Skeletal muscle cell (primary cell): ENCODE measurements around the gene HS3ST4.

ENCODE experiments used
- DNase-seq: peaks from one replicate; pipeline ENCODE4 v3.0.0-alpha.2; 2010; ENCODE audit warnings: low read depth
- H3K4me3 ChIP-seq: 2 replicates; pipeline ENCODE4 v1.5.1; 2011; ENCODE audit warnings: low read depth, mild to moderate bottlenecking, control low read depth, low read length, moderate library complexity

HS3ST4 gene

GRCh38 chr16:25799816-25800215 lies 108.1 kb downstream of the HS3ST4 start:
- DNase-seq, result no peak
- H3K4me3 ChIP-seq, result no peak overlapping the region

GRCh38 chr16:25812215-25812614 lies 120.5 kb downstream of the HS3ST4 start:
- no peak for DNase-seq
- H3K4me3 ChIP-seq, result no peak overlapping the region

DNA sequence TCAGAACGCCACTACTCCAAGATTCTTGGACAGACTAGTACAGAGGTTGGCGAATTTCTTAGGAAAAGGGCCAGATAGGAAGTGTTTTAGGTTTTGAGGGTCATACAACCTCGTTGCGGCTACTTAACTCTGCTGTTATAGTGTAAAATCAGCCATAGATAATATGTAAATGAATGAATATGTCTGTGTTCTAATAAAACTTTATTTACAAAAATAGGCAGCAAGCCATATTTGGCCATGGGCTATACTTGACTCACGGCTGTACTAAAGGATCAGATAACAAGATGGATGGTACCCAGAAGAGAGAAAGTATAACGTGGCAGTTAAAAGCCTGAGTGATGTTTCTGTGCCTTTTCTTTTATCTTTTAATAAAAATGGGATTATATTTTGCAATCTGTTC lies 125.5 kb downstream of the HS3ST4 start:
- DNase-seq, result no peak
- no peak overlapping the region for H3K4me3 ChIP-seq

DNA sequence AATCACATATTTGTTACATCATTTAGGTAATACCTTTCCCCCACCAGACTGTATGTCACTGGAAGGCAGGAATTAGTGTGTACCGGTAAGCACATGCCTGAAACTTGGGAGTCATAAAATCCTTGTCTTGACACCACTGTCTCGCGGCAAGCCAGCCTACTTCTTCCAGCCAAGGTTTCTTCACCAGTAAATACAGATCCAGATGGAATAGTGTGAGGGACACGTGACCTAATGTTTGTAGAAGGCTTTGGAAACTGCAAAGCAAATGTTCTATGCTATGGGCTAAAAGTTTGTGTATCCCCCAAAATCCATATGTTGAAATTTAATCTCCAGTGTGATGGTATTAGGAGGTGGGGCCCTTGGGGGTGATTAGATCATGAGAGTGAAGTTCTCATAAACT lies 126.1 kb downstream of the HS3ST4 start:
- H3K4me3 ChIP-seq, result no peak overlapping the region
- no peak for DNase-seq

DNA sequence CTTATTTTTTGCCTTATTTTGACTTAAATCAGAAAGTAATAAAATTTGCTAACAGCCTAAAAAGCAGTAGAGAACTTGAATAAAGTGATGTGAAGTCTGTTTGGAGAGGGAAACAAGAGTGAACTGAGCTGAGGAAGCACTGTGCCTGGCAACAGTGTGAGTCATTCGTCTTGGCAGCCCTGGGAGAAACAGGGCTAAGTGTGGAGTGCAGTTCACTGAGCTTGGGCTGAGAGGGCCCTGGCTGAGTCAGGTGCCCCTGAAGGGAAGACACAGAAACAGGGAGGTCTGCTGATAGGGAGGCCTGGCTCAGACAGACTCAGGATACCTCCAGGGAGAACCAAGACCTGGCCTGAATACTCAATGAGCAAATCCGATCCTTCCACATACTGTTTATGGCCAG lies 132.1 kb downstream of the HS3ST4 start:
- DNase-seq, result no peak

DNA sequence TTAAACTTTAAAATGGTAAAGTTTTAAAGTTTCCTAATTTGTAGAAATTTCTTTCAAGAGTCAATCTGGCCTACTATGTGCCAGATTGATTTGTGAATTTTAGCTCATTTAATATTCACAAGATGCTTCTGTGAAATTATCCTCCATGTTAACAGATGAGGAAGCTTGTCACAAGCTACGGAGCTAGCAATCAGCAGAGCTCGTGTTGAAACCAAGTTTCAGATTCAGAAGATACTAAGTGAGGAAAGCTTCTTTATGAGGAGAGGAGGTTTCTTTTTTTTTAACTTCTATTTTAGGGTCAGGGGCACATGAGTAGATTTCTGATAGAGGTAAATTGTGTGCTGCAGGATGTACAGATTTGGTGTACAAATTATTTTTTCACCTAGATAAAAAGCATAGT lies 135.9 kb downstream of the HS3ST4 start:
- DNase-seq, result no peak
- H3K4me3 ChIP-seq, result no peak overlapping the region

More for the DNA sequence above, 132.1 kb downstream of the HS3ST4 start:
- no peak overlapping the region for H3K4me3 ChIP-seq

- no peak for DNase-seq
- no peak overlapping the region for H3K4me3 ChIP-seq
Measured at GRCh38 chr16:25828510-25828909, 136.8 kb downstream of the HS3ST4 start.

- H3K4me3 ChIP-seq, result no peak overlapping the region
- DNase-seq, result no peak
Measured at GRCh38 chr16:25832291-25832690, 140.5 kb downstream of the HS3ST4 start.

- DNase-seq, result no peak
- no peak overlapping the region for H3K4me3 ChIP-seq
Measured at GRCh38 chr16:25834101-25834500, 142.3 kb downstream of the HS3ST4 start.

DNA sequence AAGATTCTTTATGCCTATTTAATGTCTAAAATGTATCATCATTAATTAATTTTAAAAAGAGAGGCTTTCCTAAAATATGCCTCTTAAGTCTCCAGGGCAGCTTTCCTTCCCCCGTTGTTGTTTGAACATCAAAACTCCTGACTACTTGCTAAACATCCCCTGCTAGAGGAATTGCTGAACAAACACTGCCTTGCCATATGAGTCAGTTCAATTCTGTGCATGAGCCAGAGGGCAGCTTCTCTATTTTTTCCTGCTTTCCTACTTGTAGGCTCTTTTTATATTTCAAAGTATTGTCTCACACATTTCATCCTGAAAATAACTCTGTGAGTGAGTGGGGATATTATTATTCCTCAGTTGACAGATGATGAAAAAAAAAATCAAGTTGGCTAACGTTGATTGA lies 143.4 kb downstream of the HS3ST4 start:
- DNase-seq, result no peak
- no peak overlapping the region for H3K4me3 ChIP-seq

DNA sequence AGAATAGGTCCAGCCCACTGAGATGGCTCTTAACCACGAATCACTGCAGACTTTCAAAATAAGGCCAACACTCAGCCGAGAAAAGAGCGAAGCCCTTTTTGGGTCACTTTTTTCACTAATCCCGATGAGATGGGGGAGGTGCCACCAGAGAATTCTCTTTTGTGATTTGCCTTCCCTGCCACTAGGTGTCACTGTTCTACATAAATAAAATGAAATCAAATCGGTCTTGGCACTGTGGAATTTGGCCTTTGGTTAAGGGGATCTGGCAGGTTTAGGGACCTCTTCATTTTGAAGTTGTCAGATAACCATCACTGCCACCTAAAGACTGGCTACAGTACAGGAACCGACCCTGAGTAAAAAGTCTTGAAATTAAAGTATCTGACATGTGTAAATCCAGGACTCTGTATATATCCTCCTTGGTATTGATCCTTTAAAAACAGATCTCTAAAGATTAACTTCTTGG lies 147.0 kb downstream of the HS3ST4 start:
- peak; percentile 5 for DNase-seq
- H3K4me3 ChIP-seq, result no peak overlapping the region

DNA sequence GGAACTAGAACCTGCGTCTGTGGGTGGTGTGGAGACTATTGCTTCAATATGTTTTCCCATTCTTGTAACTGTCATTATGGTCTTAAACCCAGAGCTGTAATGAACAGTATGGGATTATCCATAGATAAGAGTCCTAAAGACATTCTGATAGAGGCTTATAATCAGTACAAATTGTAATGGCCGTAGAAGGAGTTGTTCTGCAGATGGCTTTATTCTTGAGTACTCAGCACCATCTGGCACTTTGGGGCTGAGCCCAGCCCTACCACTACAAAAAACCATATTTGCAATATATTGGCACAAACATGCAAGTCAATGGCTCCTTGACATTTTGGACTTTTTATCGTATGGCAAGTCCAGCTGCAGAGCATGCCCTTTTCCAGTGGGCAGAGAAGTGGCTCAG lies 150.0 kb downstream of the HS3ST4 start:
- no peak overlapping the region for H3K4me3 ChIP-seq
- DNase-seq, result no peak

DNA sequence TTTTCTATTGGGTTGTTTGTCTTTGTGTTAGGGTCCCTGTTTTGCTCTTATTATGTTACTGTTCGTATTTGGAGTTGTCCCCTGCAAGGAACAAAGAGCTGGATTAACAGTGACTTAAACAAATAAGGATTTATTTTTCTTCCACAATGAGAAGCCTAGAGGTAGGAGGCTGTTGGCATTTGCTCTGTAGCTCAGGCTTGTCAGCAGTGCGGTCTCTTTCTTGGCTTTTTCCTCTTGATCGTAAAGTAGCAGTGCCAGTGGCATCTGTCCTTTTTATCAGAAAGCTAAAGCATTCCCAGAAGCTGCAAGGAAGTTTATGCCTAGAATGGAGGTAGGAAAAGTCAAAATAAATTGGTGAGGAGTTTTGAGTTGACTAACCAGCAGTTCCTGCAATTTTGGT lies 154.1 kb downstream of the HS3ST4 start:
- H3K4me3 ChIP-seq, result no peak overlapping the region
- DNase-seq, result no peak

- H3K4me3 ChIP-seq, result no peak overlapping the region
- no peak for DNase-seq
Measured at GRCh38 chr16:25854141-25854540, 162.4 kb downstream of the HS3ST4 start.

- no peak for DNase-seq
Measured at GRCh38 chr16:25855063-25855462, 163.3 kb downstream of the HS3ST4 start.

GRCh38 chr16:25855818-25856217 lies 164.1 kb downstream of the HS3ST4 start:
- DNase-seq, result no peak

More at GRCh38 chr16:25855063-25855462, 163.3 kb downstream of the HS3ST4 start:
- H3K4me3 ChIP-seq, result no peak overlapping the region

DNA sequence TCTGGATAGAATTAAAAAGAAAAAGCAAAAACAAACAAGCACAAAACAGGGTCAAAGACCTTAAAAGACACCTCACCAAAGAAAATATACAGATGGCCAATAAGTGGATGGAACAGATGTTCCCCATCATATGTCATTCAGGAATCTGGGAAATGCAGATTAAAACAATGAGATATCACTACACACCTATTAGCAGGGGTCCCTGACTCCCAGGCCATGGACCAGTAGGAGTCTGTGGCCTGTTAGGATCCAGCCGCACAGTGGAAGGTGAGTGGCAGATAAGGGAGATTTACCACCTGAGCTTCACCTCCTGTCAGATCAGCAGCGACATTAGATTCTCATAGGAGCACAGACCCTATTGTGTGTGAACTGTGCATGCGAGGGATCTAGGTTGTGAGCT lies 167.9 kb downstream of the HS3ST4 start:
- no peak overlapping the region for H3K4me3 ChIP-seq
- no peak for DNase-seq

More at GRCh38 chr16:25855818-25856217, 164.1 kb downstream of the HS3ST4 start:
- H3K4me3 ChIP-seq, result no peak overlapping the region

DNA sequence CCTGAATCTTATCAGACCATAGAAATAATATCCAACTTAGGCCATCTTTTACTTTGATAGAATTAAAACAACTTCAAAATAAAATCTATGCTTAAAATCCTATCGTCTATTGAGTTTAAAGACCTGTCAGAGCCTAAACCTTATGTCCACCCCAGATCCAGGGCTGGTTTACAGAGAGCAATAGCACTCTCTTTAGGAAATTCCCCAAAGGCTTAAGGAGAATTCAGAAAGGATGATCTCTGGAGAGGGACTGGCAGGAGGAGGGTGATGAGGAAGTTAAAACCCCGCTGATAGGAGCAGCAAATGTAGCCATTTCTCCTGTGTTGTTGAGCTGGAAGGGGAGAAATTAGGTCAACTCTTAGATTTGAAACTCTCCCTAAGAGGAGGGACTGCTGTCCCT lies 175.3 kb downstream of the HS3ST4 start:
- H3K4me3 ChIP-seq, result no peak overlapping the region

DNA sequence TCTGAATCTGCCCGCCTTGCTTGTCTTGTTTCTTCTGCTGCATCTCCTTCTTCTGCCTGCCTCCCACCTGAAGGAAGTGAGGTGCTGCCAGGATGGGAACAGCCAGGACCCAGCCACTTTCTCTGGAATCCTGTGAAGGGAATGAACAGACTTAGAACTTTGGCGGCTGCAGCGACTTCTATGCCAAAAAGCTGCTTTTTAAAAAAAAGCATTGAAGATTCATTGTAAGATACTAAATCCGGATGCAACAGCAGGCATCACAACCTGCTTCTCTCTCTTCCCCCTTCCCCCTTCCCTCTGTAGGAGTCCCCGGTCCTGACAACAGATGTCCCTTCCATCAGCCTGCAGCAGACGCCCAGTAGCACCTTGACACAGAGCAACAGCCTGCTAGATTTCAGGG lies 176.3 kb downstream of the HS3ST4 start:
- no peak overlapping the region for H3K4me3 ChIP-seq
- no peak for DNase-seq

More for the DNA sequence above, 175.3 kb downstream of the HS3ST4 start:
- no peak for DNase-seq

DNA sequence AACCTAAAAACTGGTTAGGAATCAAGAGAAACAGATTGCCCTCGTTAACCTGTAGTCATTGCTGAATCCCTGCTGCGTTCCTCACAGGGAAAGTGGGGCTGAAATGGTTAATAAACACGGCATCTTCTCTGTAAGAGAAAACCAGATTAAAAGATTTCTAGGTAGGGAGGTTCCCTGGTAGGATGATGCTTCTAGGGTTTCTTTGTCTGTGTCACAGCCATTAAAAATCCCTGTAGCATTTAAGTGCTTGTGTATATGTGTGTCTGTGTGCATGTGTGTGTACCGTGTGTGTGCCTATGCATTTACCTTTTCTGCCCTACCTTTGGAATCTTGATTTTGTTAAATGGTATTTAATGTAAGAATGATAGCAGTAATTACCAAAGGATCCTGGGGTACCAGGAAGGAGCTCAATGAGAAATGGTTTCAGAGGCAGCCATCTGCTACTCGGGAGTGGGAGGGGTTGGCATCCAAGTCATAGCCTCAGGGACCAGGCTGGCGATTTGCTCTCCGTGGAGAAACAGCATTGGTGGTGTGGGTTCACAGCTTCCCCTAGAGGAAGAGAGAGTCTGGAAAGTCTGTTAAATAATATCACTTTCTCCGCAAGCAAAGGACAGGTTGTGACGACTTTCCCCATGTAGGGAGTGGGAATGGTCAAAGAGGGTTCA lies 177.1 kb downstream of the HS3ST4 start:
- no peak overlapping the region for H3K4me3 ChIP-seq
- no peak for DNase-seq

- H3K4me3 ChIP-seq, result no peak overlapping the region
- no peak for DNase-seq
Measured at GRCh38 chr16:25872369-25873070, 180.8 kb downstream of the HS3ST4 start.
